Right renal pelvis (tissue), 4 donors: ENCODE data around the gene LSM14A. TPM values are rescaled to one million over a fixed set of nuclear protein-coding genes. Genes with fewer than 3 reads are reported as not detected.
"Not testable (repeated sequence)": the region's sequence is repeated elsewhere in the genome, so short reads cannot be mapped to it uniquely, and the experiment has no call there.

Experiments used
- DNase-seq, 4 donors: peaks; one replicate each; pipeline ENCODE4 v3.0.0-alpha.2; 2013; ENCODE audit warnings: low read depth in 4 of 4, low spot score in 3 of 4, missing footprints in 1 of 4
- polyA plus RNA-seq, 4 donors: library from polyadenylated mRNA; unstranded; fragments of 120-200 nt; gene quantifications; one replicate each; pipeline ENCODE4 v1.2.1, GENCODE V29; 2013; ENCODE audit not compliant: insufficient read length in 4 of 4

LSM14A gene
- polyA plus RNA-seq, 4 donors, result 165 to 190 (median 185) TPM

DNA sequence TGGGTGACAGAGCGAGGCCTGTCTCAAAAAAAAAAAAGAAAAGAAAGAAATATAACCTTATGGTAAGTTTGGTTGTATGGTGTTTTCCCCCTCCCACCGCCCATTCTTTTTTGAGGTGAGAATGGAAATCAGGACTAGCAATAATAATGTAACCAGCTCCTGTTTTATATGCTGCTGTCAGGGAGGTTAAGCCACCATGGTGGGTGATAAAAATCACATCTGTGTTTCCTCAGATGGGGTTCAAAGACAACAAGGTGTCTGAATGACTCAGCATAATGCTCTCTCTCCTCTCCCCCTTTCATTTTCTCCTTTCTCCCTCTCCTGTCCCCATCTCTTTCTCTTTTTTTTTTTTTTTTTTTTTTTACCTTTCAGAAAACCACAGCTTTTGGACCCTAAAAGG, 53.7 kb downstream of the LSM14A start:
- DNase-seq, result no peak

DNA sequence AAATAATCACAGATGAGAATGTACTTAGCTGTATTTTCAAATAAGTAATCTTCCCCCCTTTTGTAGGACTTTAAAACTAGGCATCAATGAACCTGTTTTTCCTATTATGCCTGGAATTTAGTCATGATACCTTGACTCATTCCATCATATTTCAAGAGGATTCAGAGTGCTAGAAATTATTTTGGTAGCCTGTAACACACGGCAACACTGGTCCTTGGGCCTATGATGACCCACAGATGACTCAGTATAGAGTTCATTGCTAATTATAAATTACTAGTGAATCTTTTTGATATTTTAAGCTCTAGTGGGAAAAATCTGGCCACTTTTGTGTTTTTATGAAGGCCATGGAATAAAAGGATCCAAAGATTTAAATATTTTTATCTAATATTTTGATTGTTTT, 56.0 kb downstream of the LSM14A start:
- DNase-seq, result no peak

DNA sequence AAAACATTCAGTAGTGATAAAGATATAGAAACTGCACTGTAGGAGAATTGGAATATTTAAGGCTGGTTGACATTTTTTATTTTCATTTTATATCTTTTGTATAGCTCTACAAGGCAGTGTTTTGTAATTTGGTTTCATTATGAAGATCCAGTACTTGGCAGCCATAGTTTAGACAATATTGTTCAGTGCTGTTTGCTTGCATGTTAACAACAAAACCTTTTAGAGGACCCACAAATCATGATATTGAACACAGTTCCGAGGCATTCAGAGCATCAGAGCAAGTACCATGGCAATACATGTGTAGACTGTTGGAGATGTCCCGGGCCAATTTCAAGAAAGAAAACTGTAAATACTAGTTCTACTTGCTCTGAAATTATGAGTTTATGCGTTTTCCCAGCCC, 56.5 kb downstream of the LSM14A start:
- DNase-seq, result no peak

DNA sequence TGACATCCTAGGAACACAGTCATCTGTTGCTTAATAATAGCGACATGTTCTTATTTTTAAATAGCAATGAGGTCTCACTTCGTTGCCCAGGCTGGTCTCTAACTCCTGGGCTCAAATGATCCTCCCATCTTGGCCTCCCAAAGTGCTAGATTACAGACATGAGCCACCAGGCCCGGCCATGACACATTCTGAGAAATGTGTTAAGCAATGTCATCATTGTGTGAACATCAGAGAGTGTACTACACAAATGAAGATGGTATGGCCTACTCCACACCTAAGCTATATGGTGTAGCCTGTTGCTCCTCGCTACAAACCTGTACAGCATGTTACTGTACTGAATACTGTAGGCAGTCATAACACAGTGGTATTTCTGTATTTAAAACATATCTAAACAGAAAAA, 57.4 kb downstream of the LSM14A start:
- no peak for DNase-seq

DNA sequence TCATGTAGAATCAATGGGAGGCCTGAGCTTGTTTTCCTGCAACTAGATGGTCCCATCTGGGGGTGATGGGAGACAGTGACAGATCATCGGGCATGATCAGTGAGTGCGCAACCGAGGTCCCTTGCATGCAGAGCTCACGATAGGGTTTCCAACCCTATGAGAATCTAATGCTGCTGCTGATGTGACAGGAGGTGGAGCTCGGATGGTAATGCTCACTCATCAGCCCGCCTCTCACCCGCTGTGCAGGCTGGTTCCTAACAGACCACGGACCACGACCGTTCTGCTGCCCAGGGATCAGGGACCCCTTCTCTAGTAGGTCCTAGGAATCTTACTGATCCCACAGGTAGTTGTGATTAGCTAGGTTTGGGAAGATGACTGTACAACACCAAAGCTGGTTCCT, 58.5 kb downstream of the LSM14A start:
- no peak for DNase-seq

DNA sequence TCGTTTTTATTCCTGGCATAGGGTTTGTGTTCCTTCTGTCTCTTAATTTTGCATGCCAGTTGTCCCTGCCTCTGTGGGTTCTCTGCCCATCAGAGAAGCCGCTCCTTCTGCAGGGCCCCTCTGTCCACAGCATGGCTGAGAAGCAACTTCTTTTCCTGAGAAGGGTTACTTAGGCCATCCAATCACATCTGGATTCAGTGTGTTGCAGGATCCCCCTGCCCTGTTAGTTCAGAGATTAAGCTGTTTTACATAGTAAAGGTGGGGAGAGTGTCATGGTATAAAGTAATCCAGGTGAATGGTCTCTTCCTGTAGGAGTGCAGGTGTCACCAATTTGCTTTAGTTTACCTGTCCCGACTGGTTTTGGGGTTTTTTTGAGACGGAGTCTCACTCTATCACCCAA, 59.1 kb downstream of the LSM14A start:
- DNase-seq, result no peak

DNA sequence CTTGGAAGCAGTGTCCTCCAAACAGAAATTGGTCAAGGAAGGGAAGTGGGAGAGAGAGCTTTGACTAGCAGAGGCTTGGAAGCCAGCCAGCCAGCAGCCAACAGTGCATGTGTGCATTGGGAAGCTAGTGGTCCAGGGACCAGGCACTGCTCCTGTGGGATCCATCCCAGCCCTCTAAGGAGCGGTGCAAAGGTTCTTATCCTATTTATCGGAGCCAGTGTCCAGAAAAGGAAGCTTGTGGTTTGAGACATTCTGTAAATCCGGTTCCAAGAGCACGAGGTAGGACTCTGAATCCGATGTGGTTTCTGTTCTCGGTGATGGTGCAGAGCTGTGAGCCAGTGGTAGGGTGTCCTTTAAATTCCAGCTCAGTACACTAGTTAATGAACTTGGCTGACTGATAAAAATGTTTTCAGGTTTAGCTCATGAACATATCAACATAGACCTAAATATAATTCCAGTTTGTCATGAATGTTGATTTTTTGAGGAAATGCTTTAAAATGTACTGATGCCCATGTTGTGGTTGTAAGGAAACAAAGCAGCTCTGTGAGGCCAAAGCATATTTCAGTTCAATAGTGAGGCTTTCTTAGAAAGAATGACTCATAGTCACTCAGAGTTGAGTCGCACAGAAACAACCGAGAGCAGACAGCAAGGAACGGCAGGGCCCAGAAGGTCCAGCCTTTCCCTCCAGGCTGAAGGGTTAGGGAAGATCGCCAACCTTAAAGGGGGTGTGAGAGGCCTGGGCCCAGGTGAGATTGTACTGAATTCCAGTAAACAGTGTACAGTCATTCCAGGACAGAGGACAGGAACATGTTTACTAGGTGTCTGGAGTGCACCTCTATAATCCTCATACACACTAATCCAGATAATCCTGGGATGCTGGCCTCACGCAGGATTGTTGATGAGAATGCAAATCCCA, 60.5 kb downstream of the LSM14A start:
- no peak for DNase-seq

DNA sequence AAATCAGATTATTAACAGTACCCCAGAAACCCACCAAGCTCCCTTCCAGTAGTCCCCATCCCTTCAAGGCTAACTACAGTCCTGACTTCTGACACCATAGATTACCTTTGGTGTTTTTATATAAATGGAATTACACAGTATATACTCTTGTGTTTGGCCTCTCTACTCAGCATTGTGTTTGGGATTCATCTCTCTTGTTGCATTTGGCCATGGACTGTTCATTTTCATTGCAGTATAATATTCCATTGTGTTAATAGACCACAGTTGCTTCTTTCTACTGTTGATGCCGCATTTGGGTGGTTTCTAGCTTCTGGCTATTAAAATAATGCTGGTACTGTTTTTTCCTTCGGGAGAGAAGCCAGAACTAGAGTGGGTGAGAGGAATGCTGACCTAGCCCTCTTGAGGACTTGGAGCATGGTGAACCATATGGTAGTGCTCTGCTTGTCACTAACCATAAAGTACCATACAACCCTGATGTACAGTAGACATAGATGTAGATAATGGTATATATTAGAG, 63.2 kb downstream of the LSM14A start:
- DNase-seq, result no peak

DNA sequence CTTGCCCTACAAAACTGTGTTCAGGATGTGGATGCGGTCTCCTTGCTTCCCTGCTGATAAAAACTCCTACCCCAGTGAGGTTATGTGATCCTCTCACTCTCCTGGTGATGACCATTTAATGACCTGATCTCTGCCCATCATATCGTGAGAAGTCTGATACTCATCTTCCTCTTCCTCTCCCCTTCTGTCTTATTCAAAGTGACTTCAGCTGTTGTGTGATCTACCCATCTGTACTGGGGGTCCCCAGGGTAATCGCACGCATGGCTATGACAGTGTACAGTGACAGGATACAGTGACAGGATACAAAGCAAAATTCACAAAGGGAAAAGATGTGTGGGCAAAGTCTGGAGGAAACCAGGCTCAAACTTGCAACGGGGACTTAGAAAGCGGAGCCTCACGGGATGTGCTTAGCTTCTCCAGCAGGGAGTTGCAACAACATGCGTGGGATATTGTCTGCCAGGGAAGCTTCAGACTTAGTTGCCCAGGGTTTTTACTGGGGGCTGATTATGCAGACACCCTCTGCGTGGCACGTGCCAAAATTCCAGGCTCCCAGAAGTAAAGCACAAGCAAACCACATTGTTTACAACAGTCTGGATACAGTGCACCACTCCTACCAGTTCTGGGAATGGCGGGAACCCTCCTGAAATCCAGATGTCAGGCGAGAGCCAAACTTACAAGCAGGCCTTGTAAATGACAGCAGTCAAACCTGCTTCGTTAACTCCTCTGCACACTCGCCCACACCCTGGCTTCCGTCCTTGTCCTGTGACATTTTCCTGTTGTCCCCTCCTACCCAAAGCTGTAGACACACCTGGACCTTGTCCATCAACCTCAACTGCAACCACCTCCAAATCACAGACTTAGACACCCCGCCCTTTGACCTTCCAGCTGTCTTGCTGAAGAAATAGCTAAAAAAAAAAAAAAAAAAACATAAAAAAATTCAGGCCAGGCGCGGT, 64.0 kb downstream of the LSM14A start:
- no peak for DNase-seq

DNA sequence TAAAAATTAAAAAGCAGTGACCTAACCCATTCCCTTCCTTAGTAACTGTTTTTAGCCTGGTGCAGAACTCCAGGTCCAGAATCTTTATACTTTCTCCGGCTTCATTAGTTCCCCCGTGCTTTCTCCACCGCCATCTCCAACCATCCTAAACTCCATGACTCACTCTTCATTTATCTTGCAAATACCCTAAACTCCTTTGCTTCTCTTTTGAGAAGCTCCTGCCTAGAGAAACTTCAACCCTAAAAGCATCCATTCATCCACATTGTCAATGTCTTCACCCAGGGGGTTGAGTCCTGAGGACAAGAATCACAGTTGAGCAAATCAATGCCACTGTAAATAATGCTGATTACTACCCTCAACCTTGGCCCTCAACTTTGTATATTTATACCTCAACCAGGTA, 65.0 kb downstream of the LSM14A start:
- DNase-seq, result no peak

DNA sequence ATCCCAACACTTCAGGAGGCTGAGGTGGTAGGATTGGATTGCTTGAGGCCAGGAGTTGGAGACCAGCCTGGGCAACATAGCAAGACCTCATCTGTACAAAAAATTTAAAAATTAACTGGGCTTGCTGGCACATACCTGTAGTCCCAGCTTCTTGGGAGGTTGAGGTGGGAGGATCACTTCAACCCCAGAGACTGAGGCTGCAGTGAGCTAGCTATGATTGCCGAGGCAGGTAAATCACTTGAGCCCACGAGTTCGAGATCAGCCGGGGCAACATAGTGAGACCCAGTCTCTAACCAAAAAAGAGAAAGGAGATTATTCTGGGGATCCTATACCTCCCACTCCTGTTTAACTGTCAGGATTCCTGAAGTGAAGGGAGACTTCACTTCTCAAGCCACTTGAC, 65.6 kb downstream of the LSM14A start:
- DNase-seq, result no peak

DNA sequence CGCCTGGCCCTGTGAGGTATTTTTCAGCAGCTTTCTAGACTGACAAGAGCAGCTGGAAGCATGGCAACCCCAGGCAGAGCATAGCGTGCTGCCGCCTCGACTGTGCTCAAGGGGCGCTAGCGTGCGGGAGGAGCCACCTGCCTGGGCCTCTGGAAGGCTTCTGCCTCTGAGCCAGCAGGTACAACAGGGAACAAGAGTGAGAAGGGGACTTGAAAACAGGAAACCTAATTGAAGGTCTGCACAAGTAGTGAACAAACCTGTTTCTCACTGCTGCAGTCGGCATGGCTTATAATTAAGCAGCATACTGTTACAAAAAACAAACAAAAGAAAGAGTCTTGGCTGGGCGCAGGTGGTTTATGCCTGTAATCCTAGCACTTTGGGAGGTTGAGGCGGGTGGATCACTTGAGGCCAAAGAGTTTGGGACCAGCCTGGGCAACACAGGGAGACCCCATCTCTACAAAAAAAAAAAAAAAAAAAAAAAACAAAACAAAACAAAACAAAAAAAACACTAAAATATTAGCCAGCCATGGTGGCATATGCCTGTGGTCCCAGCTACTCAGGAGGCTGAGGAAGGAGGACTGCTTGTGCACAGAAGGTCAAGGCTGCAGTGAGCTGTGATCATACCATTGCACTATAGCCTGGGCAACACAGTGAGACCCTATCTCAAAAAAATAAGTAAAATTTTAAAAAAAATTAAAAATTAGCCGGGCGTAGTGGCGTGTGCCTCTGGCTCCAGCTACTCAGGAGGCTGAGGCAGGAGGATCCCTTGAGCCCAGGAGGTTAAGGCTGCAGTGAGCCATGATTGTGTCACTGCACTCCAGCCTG, 69.4 kb downstream of the LSM14A start:
- no peak for DNase-seq

DNA sequence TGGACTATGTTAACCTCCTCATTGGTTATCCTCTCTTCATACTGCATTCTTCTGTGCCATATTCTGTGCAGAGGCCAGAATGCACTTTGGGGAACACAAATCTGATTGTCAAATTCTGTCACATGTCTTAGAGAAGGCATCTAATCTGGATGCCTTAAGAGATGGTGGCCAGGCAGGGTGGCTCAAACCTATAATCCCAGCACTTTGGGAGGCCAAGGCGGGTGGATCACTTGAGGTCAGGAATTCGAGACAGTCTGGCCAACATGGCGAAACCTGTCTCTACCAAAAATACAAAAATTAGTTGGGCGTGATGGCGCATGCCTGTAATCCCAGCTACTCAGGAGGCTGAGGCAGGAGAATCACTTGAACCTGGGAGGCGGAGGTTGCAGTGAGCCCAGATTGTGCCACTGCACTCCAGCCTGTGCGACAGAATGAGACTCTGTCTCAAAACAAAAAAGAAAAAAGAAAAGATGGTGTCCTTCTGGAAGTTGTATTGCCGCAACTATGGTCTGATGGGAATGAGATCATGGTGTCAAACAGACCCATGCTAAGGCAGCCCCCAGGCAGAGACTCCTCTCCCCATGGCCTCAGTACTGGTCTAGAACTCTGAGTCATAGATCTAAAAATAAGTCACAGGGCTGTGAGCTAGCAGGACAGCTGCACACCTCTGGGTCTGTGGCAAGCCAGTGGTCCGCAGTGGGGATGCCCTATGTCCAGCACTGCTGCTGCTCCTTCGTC, 71.0 kb downstream of the LSM14A start:
- DNase-seq, result not testable (repeated sequence)

DNA sequence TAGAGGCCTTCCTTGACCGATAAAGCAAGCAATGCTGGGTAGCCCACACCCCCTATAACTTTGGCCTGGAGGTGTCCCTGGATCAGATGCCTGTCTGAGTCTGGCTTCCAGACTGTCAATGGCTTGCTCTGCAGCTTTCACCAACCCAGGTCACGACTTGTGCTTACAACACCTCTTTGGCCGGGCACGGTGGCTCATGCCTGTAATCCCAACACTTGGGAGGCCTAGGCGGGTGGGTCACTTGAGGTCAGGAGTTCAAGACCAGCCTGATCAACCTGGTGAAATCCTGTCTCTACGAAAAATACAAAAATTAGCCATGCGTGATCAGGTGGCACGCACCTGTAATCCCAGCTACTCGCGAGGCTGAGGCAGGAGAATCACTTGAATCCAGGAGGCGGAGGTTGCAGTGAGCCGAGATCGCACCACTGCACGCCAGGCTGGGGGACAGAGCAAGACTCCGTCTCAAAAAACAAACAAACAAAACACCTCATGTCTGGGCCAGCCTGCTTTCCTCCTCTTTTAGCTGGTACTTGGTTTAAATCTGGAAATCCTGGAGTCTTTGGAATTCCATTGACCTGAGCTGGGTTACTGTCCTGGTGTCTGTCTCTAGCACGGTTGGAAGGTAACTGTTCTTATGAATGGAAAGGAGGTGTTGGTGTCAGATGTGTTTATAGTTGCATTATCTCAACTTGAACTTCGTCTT, 71.7 kb downstream of the LSM14A start:
- no peak for DNase-seq

DNA sequence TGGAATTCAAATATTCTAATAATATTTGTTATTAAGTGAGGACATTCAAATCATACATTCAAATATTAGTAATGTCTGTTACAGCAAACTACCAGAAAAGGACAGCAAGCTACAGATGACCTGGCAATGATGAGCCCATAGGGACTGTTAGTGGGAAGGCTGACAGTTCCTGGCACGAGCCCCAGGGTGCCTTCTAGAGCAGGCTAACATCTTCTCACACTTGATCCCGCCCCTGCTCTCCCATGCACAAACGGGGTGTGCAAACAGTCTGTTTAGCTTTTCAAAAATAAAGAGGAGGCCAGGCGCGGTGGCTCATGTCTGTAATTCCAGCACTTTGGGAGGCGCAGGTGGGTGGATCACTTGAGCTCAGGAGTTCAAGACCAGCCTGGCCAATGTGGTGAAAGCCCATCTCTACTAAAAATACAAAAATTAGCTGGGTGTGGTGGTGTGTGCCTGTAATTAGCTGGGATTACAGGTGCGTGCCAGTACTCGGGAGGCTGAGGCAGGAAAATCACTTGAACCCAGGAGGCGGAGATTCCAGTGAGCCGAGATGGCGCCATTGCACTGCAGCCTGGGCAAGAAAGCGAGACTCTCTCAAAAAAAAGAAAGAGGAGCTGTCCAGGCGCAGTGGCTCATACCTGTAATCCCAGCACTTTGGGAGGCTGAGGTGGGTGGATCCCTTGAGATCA, 72.5 kb downstream of the LSM14A start:
- DNase-seq, result no peak

DNA sequence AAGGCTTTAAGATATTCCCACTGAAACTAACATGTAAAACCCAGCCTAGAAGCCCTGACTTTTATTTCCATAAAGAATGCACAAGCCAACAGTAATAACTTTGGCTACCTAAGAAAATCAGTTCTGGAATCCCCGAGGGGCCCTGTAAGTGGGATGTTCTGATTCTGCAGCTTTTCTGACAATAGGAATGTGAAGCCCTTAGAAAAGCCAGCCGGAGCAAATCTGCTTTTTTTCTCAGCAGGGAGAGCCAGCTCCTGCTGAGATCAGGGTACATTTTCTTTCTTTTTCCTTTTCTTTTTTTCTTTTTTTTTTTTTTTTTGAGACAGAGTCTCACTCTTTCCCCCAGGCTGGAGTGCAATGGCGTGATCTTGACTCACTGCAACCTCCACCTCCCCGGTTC, 74.0 kb downstream of the LSM14A start:
- no peak for DNase-seq

DNA sequence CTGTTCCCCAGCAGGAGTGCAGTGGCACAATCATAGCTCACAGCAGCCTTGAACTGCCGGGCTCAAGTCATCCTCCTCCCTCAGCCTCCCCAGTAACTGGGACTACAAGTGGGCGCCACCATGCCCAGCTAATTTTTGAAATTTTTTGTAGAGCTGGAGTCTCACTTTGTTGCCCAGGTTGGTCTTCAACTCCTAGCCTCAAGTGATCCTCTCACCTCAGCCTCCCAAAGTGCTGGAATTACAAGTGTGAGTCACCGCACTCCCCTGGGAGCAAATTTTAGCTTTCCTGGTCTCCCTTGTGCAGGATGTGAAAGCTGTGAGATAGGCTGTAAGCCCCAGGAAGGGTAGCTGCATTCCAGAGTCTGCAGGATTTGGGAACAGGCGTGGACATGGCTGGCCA, 76.6 kb downstream of the LSM14A start:
- DNase-seq, result no peak

DNA sequence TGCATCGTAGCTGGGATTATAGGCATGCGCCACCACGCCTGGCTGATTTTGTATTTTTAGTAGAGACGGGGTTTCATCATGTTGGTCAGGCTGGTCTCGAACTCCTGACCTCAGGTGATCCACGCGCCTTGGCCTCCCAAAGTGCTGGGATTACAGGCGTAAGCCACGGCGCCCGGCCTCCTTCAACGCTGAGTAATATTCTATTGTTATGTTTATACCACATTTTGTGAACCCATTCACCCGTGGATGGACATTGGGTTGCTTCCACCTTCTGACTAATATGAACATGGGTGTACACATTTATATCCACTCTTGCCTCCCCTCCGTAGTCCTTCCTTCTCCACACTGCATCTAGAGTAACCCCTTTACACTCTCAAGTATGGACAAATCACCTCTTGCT, 80.9 kb downstream of the LSM14A start:
- DNase-seq, result not testable (repeated sequence)

DNA sequence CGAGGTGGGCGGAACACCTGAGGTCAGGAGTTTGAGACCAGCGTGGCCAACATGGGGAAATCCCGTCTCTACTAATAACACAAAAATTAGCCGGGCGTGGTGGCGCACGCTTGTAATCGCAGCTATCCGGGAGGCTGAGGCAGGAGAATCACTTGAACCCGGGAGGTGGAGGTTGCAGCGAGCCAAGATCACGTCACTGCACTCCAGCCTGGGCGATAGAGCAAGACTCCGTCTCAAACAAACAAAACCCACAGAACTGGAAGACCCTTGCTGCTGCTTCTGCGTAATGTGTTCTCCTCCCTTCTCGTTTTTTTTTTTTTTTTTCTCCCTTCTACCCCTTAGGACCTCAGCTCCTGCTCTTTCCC, 81.4 kb downstream of the LSM14A start:
- not testable (repeated sequence) for DNase-seq
